HG02642 (cell line): ENCODE results near the gene SLC3A2.
A peak's percentile ranks its signal among the peaks of the same experiment; 100 is the strongest.
"Not testable (repeated sequence)": the region's sequence is repeated elsewhere in the genome, so short reads cannot be mapped to it uniquely, and the experiment has no call there.

ENCODE experiments used
- ATAC-seq: cut with Tn5 transposase; IDR thresholded peaks from one replicate; pipeline ENCODE4 v1.9.1; 2021; ENCODE audit warnings: mild to moderate bottlenecking; ENCODE audit not compliant: unreplicated experiment, poor library complexity

The SLC3A2 gene

GRCh38 chr11:62851807-62852522 lies 28.7 kb upstream of the SLC3A2 start:
- ATAC-seq = no peak

- no peak for ATAC-seq
Measured at GRCh38 chr11:62852523-62853188, 28.0 kb upstream of the SLC3A2 start.

- no peak for ATAC-seq
Measured at GRCh38 chr11:62853279-62853965, 27.3 kb upstream of the SLC3A2 start.

GRCh38 chr11:62854013-62854824 lies 26.5 kb upstream of the SLC3A2 start:
- no peak for ATAC-seq

GRCh38 chr11:62854825-62855570 lies 25.7 kb upstream of the SLC3A2 start:
- ATAC-seq = no peak

- ATAC-seq = peak; percentile 91
Measured at GRCh38 chr11:62855571-62856332, 24.9 kb upstream of the SLC3A2 start.

- ATAC-seq = no peak
Measured at GRCh38 chr11:62856333-62856895, 24.3 kb upstream of the SLC3A2 start.

- ATAC-seq = no peak
Measured at GRCh38 chr11:62857541-62857982, 23.1 kb upstream of the SLC3A2 start.

- no peak for ATAC-seq
Measured at GRCh38 chr11:62858201-62858600, 22.5 kb upstream of the SLC3A2 start.

- ATAC-seq = not testable (repeated sequence)
Measured at GRCh38 chr11:62859281-62859703, 21.4 kb upstream of the SLC3A2 start.

GRCh38 chr11:62860835-62861563 lies 19.7 kb upstream of the SLC3A2 start:
- no peak for ATAC-seq

GRCh38 chr11:62861564-62862192 lies 19.0 kb upstream of the SLC3A2 start:
- ATAC-seq = not testable (repeated sequence)

GRCh38 chr11:62863687-62864335 lies 16.9 kb upstream of the SLC3A2 start:
- no peak for ATAC-seq

GRCh38 chr11:62865635-62866034 lies 15.1 kb upstream of the SLC3A2 start:
- ATAC-seq = no peak

GRCh38 chr11:62874851-62875250 lies 5.8 kb upstream of the SLC3A2 start:
- no peak for ATAC-seq

- no peak for ATAC-seq
Measured at GRCh38 chr11:62875698-62876478, 4.8 kb upstream of the SLC3A2 start.
